GM19467 (cell line): ENCODE results near the gene SPTY2D1.

Experiments used
- ATAC-seq: cut with Tn5 transposase; IDR thresholded peaks from one replicate; pipeline ENCODE4 v1.9.1; 2021; ENCODE audit warnings: mild to moderate bottlenecking, moderate library complexity; ENCODE audit not compliant: unreplicated experiment

The SPTY2D1 gene

GRCh38 chr11:18566406-18566805 is 67.7 kb downstream of the SPTY2D1 start:
- ATAC-seq = no peak

GRCh38 chr11:18564149-18564548 is 70.0 kb downstream of the SPTY2D1 start:
- ATAC-seq = no peak

- ATAC-seq = no peak
These were observed 70.9 kb downstream of the SPTY2D1 start for GRCh38 chr11:18563090-18563730.
